H9 (cell line): ENCODE results near the gene CFAP97D2. TPM values are rescaled to one million over a fixed set of nuclear protein-coding genes. Genes with fewer than 3 reads are reported as not detected.

Experiments used
- DNase-seq: peaks from one replicate; pipeline ENCODE4 v3.0.0-alpha.2; 2017
- H2AFZ ChIP-seq: one replicate; pipeline ENCODE4 v1.6.1; 2013; ENCODE audit warnings: mild to moderate bottlenecking, low read length, control low read depth, moderate library complexity
- H2AK5ac ChIP-seq: 2 replicates; pipeline ENCODE4 v1.6.1; 2013; ENCODE audit warnings: low read length, control low read depth, mixed read lengths; ENCODE audit not compliant: insufficient read length
- H2BK120ac ChIP-seq: one replicate; pipeline ENCODE4 v1.6.1; 2013; ENCODE audit warnings: low read depth, mild to moderate bottlenecking, low read length, control low read depth, inconsistent platforms; ENCODE audit not compliant: poor library complexity, severe bottlenecking
- H2BK12ac ChIP-seq: 2 replicates; pipeline ENCODE4 v1.6.1; 2013; ENCODE audit warnings: low read length, control low read depth, mixed read lengths, low read depth; ENCODE audit not compliant: insufficient read length
- H2BK15ac ChIP-seq: 2 replicates; pipeline ENCODE4 v1.6.1; 2013; ENCODE audit warnings: low read depth, low read length, control low read depth
- H2BK20ac ChIP-seq: one replicate; pipeline ENCODE4 v1.6.1; 2013; ENCODE audit warnings: low read depth, mild to moderate bottlenecking, low read length, control low read depth, inconsistent platforms; ENCODE audit not compliant: poor library complexity, severe bottlenecking
- H2BK5ac ChIP-seq: 2 replicates; pipeline ENCODE4 v1.6.1; 2013; ENCODE audit warnings: low read length, control low read depth, mixed read lengths; ENCODE audit not compliant: insufficient read length
- H3K14ac ChIP-seq: 2 replicates; pipeline ENCODE4 v1.6.1; 2013; ENCODE audit warnings: low read length, control low read depth; ENCODE audit not compliant: insufficient read depth
- H3K18ac ChIP-seq: 2 replicates; pipeline ENCODE4 v1.6.1; 2013; ENCODE audit warnings: low read depth, mild to moderate bottlenecking, mixed read lengths, low read length, control low read depth; ENCODE audit not compliant: insufficient read length
- H3K23ac ChIP-seq: 2 replicates; pipeline ENCODE4 v1.6.1; 2013; ENCODE audit warnings: low read length, control low read depth, mixed read lengths, low read depth; ENCODE audit not compliant: insufficient read length
- H3K23me2 ChIP-seq: 2 replicates; pipeline ENCODE4 v1.6.1; 2013; ENCODE audit warnings: low read depth, mild to moderate bottlenecking, mixed read lengths, low read length, control low read depth; ENCODE audit not compliant: insufficient read length, poor library complexity, severe bottlenecking
- H3K27ac ChIP-seq: 2 replicates; pipeline ENCODE4 v1.5.1; 2013; ENCODE audit warnings: low read length, control low read depth, mixed read lengths, low read depth; ENCODE audit not compliant: insufficient read length
- H3K27me3 ChIP-seq: 2 replicates; pipeline ENCODE4 v1.6.1; 2013; ENCODE audit warnings: low read length, control low read depth, inconsistent platforms; ENCODE audit not compliant: insufficient read depth
- H3K4ac ChIP-seq: 2 replicates; pipeline ENCODE4 v1.6.1; 2013; ENCODE audit warnings: low read depth, mild to moderate bottlenecking, control low read depth, inconsistent platforms, low read length, moderate library complexity
- H3K4me1 ChIP-seq: 2 replicates; pipeline ENCODE4 v1.6.1; 2013; ENCODE audit warnings: low read length, control low read depth, inconsistent platforms; ENCODE audit not compliant: insufficient read depth
- H3K4me2 ChIP-seq: 2 replicates; pipeline ENCODE4 v1.6.1; 2013; ENCODE audit warnings: low read length, control low read depth, mixed read lengths; ENCODE audit not compliant: insufficient read length, insufficient read depth
- H3K56ac ChIP-seq: 2 replicates; pipeline ENCODE4 v1.6.1; 2013; ENCODE audit warnings: low read depth, mild to moderate bottlenecking, mixed read lengths, low read length, control low read depth; ENCODE audit not compliant: insufficient read length
- H3K79me1 ChIP-seq: 2 replicates; pipeline ENCODE4 v1.6.1; 2013; ENCODE audit warnings: low read depth, mild to moderate bottlenecking, moderate library complexity, low read length, control low read depth, inconsistent platforms; ENCODE audit not compliant: insufficient read depth, poor library complexity, severe bottlenecking
- H3K79me2 ChIP-seq: 2 replicates; pipeline ENCODE4 v1.6.1; 2013; ENCODE audit warnings: low read length, control low read depth, inconsistent platforms; ENCODE audit not compliant: insufficient read depth
- H3K9ac ChIP-seq: 2 replicates; pipeline ENCODE4 v1.6.1; 2013; ENCODE audit warnings: low read length, control low read depth, mixed read lengths; ENCODE audit not compliant: insufficient read length; ENCODE audit errors: extremely low read depth
- H3K9me3 ChIP-seq: one replicate; pipeline ENCODE4 v1.6.1; 2013; ENCODE audit warnings: low read depth, low read length, inconsistent platforms; ENCODE audit not compliant: control insufficient read depth
- H3T11ph ChIP-seq: one replicate; pipeline ENCODE4 v1.6.1; 2013; ENCODE audit warnings: mild to moderate bottlenecking, low read length, control low read depth, inconsistent platforms
- H4K20me1 ChIP-seq: one replicate; pipeline ENCODE4 v1.6.1; 2013; ENCODE audit not compliant: control insufficient read depth, insufficient read length, insufficient read depth
- H4K5ac ChIP-seq: 2 replicates; pipeline ENCODE4 v1.6.1; 2013; ENCODE audit warnings: low read depth, mild to moderate bottlenecking, mixed read lengths, low read length, control low read depth; ENCODE audit not compliant: insufficient read length
- H4K8ac ChIP-seq: replicated peaks from 2 replicates; pipeline ENCODE4 v1.6.1; 2013; ENCODE audit warnings: low read length, control low read depth, mixed read lengths, low read depth; ENCODE audit not compliant: insufficient read length
- H4K91ac ChIP-seq: 2 replicates; pipeline ENCODE4 v1.6.1; 2013; ENCODE audit warnings: low read depth, mild to moderate bottlenecking, moderate library complexity, mixed read lengths, low read length, control low read depth; ENCODE audit not compliant: insufficient read length
- H3K27ac Mint-ChIP-seq, 3 experiments: 2 replicates in 2 of 3; 3 replicates in 1 of 3; pipeline ENCODE4 v1.8.0; 2020 to 2021; ENCODE audit warnings: mixed read lengths in 3 of 3, mild to moderate bottlenecking in 1 of 3, moderate library complexity in 1 of 3
- H3K27me3 Mint-ChIP-seq: 2 replicates; pipeline ENCODE4 v1.8.0; 2021; ENCODE audit warnings: low read depth, mild to moderate bottlenecking, moderate library complexity, mixed read lengths
- H3K36me3 Mint-ChIP-seq, 3 experiments: 2 replicates in 2 of 3; 3 replicates in 1 of 3; pipeline ENCODE4 v1.8.0; 2020 to 2021; ENCODE audit warnings: low read depth in 3 of 3, mixed read lengths in 3 of 3; ENCODE audit not compliant: insufficient read depth in 1 of 3
- H3K4me1 Mint-ChIP-seq, 2 experiments: 2 replicates each; pipeline ENCODE4 v1.8.0; 2020; ENCODE audit warnings: mixed read lengths in 2 of 2
- H3K4me3 Mint-ChIP-seq, 2 experiments: 2 replicates in 1 of 2; 3 replicates in 1 of 2; pipeline ENCODE4 v1.8.0; 2020 to 2021; ENCODE audit warnings: mild to moderate bottlenecking in 2 of 2, mixed read lengths in 2 of 2, moderate library complexity in 1 of 2
- H3K9me3 Mint-ChIP-seq, 2 experiments: 2 replicates in 1 of 2; 3 replicates in 1 of 2; pipeline ENCODE4 v1.8.0; 2020; ENCODE audit warnings: mild to moderate bottlenecking in 2 of 2, mixed read lengths in 2 of 2, moderate library complexity in 1 of 2
- CTCF ChIP-seq: fragments of 200-600 bp; sonication (generic); conservative IDR thresholded peaks from 3 replicates; pipeline ENCODE4 v1.8.0; 2021; ENCODE audit warnings: antibody characterized with exemption, mild to moderate bottlenecking
- WGBS: extraction: QIAGEN DNeasy Blood & Tissue Kit; methylation state at CpG from one replicate; pipeline ENCODE4 v1.1.7; 2013; ENCODE audit warnings: missing lambda C conversion rate, low lambda C conversion rate, mixed read lengths; ENCODE audit not compliant: insufficient read length; ENCODE audit errors: extremely low coverage; 5-methylcytosine and 5-hydroxymethylcytosine counted together
- total RNA-seq: library from RNA; stranded (reverse); gene quantifications from 2 replicates; pipeline ENCODE4 v1.2.1, GENCODE V29; 2021

The CFAP97D2 gene
- total RNA-seq, 1 experiment from 2014 or later, result not detected

- H4K8ac ChIP-seq, result no peak overlapping the region
- no peak overlapping the region for H2BK15ac ChIP-seq
- no peak overlapping the region for H2BK12ac ChIP-seq
- no peak overlapping the region for H2BK120ac ChIP-seq
- H3K79me1 ChIP-seq, result no peaks in the 10 kb centered on the region
- H3K9me3 ChIP-seq, result no peaks in the 10 kb centered on the region
- Mint-ChIP-seq H3K9me3 (peaks cover 0 to 3% of the 10 kb centered on the region in 2 experiments; a peak in 2 of 5 replicates), H3K4me3 (0 out of 5 replicates have a peak overlapping the region, but pooled peaks have one; percentile 17), H3K4me1 (peaks cover 48 to 49% of the 10 kb centered on the region in 2 experiments), H3K27me3 (no peaks in the 10 kb centered on the region; the same call in 1 of the 2 replicates), H3K27ac (peak overlapping the region in 1 of 3 experiments; percentile 37; a peak in 2 of 7 replicates), H3K36me3 (no peaks in the 10 kb centered on the region)
- H3K18ac ChIP-seq, result no peak overlapping the region
- no peaks in the 10 kb centered on the region for H3K23me2 ChIP-seq
- no peaks in the 10 kb centered on the region for H3K79me2 ChIP-seq
- H4K20me1 ChIP-seq, result no peaks in the 10 kb centered on the region
- no peak overlapping the region for H2AK5ac ChIP-seq
- H3K4me2 ChIP-seq, result no peak overlapping the region
- H3K4me1 ChIP-seq, result peaks cover 16% of the 10 kb centered on the region; the same call in 1 of the 2 replicates
- H2BK5ac ChIP-seq, result no peak overlapping the region
- no peak overlapping the region for H3K4ac ChIP-seq
- H3K9ac ChIP-seq, result no peak overlapping the region
- H3T11ph ChIP-seq, result no peak overlapping the region
- WGBS, result no CpG with 5 or more reads among the region's 19 CpGs
- H4K5ac ChIP-seq, result no peak overlapping the region
- H3K56ac ChIP-seq, result no peak overlapping the region
- H2AFZ ChIP-seq, result no peak overlapping the region
- TF ChIP-seq CTCF, result peak; percentile 93
- peak; percentile 94 for DNase-seq
- H3K27me3 ChIP-seq, result no peaks in the 10 kb centered on the region
- no peak overlapping the region for H3K27ac ChIP-seq
- H4K91ac ChIP-seq, result no peak overlapping the region
- no peak overlapping the region for H3K14ac ChIP-seq
- no peak overlapping the region for H2BK20ac ChIP-seq
- H3K23ac ChIP-seq, result no peak overlapping the region
Measured at GRCh38 chr13:114226699-114227323, 47.8 kb downstream of the CFAP97D2 start.
